Measurements from ENCODE around the gene RAB1A.
A peak's percentile ranks its signal among the peaks of the same experiment; 100 is the strongest.
"Not testable (repeated sequence)": the region's sequence is repeated elsewhere in the genome, so short reads cannot be mapped to it uniquely, and the experiment has no call there.

RAB1A gene

DNA sequence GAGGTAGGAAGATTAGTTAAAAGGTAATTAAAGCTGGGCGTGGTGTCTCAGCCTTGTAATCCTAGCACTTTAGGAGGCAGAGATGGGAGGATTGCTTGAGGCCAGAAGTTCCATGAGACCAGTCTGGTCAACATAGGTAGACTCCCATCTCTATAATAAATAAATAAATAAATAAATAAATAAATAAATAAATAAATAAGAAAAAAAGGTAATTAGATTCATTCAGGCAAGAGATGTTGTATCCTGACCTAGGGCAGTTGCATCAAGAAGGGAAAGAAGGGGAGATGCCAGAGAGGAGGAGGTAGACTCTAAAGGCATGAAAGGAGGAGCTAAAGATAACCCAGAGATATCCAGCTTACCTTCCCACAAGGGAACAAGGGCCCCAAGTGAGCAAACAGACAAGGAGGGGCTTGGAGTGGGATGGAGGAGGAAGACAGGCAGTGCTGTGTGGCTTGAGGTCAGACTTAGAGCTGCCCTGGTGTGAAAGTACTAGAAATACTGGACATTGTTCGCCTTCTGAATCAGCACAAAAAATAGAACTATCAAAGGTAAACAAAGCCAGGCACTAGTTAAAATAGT, 7.4 kb upstream of the RAB1A start:
- DNase-seq (ENCODE audit: low spot score) (no peak), FAIRE-seq (no peak)

DNA sequence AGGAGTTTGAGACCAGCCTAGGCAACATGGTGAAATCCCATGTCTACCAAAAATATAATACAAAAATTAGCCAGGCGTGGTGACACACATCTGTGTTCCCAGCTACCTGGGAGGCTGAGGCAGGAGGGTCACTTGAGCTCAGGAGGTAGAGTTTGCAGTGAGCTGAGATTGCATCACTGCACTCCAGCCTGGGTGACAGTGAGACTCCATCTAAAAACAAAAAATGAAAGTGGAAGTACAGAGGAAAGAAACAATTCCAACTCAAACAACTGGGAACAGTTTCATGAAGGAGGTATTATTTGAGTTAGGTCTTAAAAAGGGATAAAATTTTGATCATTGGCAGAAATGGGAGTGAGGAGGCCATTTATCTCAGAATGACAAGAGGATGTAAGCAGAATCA, 6.3 kb upstream of the RAB1A start:
- DNase-seq (ENCODE audit: low spot score) (no peak), FAIRE-seq (no peak)

- DNase-seq (ENCODE audit: low spot score) (no peak), FAIRE-seq (no peak)
Measured at GRCh38 chr2:65134158-65134557, 4.3 kb upstream of the RAB1A start.

- no peak for DNase-seq (ENCODE audit: low spot score)
- no peak for FAIRE-seq
Measured at GRCh38 chr2:65133626-65134025, 3.7 kb upstream of the RAB1A start.

- not testable (repeated sequence) for FAIRE-seq
Measured at GRCh38 chr2:65132930-65133329, 3.0 kb upstream of the RAB1A start.

DNA sequence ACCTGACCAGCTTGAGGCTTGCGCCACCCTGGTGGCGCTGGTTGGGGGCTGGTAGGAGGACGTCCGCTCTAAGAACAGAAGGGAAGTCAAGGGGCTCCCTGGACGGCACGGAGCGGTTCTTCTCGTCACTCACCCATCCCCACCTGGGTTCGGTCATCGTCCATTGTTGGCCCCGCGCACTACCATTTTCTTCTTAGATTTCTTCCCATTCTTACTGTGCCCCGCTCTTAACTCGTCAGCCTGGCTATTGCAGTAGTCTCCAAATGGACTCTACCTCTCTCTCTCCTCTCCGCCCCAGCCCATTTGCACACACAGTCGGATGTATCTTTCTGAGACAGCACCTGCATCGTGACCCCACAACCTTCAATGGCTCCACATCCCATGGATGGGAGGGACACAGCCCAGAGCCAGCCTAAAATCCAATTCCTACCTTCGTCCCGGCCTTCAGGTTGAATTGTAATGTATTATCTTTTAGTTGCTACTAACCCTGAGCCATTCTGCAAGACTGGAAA, 814 bp upstream of the RAB1A start:
- no peak for DNase-seq (ENCODE audit: low spot score)
- no peak for FAIRE-seq

More at GRCh38 chr2:65132930-65133329, 3.0 kb upstream of the RAB1A start:
- DNase-seq (ENCODE audit: low spot score) = not testable (repeated sequence)

GRCh38 chr2:65129286-65129825, 550 bp downstream of the RAB1A start:
- DNase-seq (ENCODE audit: low spot score) = peak; percentile 37
- no peak for FAIRE-seq

DNA sequence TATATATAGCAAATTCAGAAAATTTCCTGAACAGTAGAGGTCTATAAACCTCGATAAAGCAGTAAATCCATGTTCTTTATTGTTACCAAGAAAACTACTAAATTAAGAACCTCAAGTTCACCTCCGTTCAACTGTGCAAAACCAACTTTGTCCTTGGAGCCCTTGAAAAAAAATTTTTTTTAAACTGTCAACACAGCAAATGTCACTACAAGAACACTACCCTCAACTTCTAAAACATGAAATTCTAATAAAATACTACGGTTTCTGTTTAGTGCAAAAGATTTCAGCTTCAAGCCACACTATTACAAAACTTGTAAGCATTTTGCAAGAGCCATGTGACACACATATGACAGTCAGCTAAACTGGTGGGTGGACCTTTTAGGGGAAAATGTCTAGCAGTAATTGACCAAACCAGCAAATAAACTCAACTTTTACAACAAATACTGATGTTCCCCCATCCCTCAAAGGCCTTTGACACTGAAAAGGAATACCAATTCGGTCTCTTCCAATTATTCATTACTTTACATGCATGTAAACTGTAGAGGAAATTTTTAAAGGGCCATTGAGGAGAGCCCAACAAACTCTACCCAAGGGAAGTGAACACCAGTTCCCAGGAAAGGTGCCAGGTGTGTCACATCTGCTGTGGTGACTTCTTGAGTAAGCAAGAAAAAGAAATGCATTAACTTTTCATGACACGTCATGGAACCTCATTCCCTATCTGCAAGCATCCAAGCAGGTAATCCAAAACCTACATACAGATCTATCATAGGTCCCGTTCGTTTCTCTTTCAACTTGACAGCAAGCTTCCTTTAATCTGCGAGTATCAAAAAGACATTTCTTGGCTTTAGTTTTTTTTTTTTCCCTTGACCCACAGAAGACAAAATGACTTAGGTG, 1.4 kb downstream of the RAB1A start:
- DNase-seq (ENCODE audit: low spot score) (no peak), FAIRE-seq (no peak)

DNA sequence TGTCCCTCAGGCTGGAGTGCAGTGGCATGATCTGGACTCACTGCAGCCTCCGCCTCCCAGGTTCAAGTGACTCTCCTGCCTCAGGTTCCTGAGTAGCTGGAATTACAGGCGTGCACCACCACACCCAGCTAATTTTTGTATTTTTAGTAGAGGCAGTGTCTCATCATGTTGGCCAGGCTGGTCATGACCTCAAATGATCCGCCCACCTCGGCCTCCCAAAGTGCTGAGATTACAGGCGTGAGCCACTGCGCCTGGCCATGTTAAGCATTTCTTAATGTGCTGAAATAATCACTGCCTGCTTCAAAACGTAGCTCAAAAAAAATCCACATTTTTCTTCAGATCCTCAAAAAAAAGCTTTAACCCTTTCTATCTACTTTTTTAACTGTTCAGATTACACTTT, 4.4 kb downstream of the RAB1A start:
- FAIRE-seq; DNase-seq (ENCODE audit: low spot score): not testable (repeated sequence)

DNA sequence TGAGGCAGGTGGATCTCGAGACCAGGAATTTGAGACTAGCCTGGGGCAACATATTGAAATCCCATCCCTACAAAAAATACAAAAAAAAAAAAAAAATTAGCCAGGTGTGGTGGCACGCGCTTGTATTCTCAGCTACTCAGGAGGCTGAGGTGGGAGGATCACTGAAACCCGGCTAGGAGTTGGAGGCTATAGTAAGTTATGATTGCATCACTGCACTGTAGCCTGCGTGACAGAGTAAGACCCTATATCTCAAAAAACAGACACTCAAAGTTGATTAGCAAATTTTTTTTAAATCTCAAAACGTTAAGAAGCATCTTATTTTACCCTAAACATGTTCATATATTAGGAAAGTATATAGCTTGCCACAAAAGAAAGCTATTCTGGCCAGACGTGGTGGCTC, 7.6 kb downstream of the RAB1A start:
- FAIRE-seq (no peak), DNase-seq (ENCODE audit: low spot score) (no peak)

DNA sequence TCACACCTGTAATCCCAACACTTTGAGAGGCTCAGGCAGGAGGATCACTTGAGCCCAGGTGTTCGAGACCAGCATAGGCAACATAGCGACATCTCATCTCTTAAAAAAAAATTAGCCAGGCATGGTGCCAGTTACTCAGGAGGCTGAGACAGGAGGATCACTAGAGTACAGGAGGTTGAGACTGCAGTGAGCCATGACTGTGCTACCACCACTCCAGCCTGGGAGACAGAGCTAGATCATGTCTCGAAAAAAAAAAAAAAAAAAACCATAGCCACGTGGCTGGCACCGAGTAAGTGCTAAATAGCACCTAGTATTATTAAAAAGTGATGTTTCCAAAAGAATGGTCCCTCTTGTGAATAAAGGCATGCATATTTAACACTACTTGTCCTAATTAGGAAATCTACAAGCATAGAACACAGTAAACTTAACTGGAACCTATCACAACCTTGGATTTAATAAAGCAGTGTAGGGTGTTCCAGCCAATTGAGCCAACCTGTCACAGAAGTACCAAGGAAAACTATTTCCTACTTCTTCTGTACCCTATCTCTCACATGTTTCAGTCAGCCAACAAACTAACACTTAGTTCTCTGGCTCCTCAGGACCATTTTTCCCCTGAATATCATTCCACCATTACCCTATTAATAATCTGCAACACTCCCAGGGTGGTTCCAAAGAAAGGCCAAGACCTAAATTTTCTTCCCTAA, 8.8 kb downstream of the RAB1A start:
- DNase-seq (ENCODE audit: low spot score) (no peak), FAIRE-seq (no peak)

DNA sequence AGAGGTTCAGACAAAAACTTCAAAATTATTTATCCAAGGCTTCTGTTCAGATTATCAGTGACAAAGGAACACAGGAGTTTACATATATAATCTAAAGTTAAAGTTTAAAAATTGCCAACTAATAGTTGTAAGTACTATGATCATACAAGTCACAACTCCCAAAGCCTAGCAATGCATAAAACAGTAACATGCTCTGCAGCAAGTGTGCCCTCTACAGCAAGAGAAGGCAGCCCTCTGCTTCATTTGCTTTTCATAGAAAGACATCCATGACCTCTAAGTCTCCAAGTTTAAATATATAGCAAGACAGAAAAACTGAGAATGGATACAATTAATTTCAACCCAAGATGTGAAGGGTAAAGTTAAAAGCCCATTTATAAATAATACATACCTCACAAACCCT, 13.3 kb downstream of the RAB1A start:
- no peak for FAIRE-seq
- DNase-seq (ENCODE audit: low spot score) = no peak

- FAIRE-seq (no peak), DNase-seq (ENCODE audit: low spot score) (no peak)
Measured at GRCh38 chr2:65114921-65115320, 15.0 kb downstream of the RAB1A start.

GRCh38 chr2:65113816-65114215, 16.1 kb downstream of the RAB1A start:
- no peak for FAIRE-seq

GRCh38 chr2:65113229-65113628, 16.7 kb downstream of the RAB1A start:
- no peak for FAIRE-seq
- no peak for DNase-seq (ENCODE audit: low spot score)

More at GRCh38 chr2:65113816-65114215, 16.1 kb downstream of the RAB1A start:
- no peak for DNase-seq (ENCODE audit: low spot score)

DNA sequence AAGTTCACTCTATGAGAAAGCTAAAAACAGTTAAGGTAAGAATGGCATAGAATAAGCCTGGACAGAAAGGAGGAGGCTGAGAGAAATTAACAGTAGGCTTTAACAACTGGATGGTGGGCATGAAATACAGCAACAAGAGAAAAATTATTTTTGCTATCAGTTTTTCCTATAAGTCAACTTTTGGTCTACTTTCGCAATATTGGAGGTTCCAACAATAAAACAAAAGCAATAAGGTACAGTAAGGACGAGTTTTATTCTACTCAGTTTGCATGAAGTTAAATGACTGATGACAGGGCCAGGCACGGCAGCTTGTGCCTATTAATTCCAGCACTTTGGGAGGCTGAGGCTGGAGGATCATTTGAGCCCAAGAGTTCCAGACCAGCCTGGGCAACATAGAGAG, 17.3 kb downstream of the RAB1A start:
- FAIRE-seq = no peak
- DNase-seq (ENCODE audit: low spot score) = no peak

- FAIRE-seq = no peak
- no peak for DNase-seq (ENCODE audit: low spot score)
Measured at GRCh38 chr2:65108780-65109179, 21.1 kb downstream of the RAB1A start.

GRCh38 chr2:65107530-65107929, 22.4 kb downstream of the RAB1A start:
- FAIRE-seq = no peak
- no peak for DNase-seq (ENCODE audit: low spot score)

DNA sequence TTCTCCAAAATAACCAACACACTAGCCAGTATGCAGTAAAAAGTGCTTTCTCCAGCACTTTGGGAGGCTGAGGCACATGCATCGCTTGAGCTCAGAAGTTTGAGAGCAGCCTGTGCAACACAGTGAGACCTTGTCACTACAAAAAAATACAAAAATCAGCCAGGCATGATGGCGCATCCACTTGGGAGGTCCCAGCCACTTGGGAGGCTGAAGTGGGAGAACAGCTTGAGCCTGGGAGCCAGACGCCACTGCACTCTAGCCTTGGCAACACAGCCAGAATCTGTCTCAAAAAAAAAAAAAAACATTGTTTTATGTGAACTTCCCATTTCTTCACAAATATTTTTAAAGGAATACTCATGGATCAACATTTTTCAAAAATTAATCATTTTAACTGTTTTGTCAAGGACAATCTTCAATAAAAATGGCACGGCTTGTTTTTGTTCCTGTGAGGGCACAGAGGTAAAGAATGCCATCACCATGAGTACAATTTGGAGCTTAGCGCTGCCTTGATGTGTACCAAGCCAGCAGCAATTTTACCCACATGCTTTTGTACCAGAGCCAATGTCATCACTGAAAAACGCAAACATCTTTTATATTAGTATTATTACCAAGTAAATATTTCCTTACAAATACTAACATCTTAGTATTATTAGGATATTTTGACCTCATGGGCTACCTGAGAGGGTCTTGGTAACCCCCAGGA, 26.7 kb downstream of the RAB1A start:
- no peak for FAIRE-seq

GRCh38 chr2:65101071-65101470, 28.8 kb downstream of the RAB1A start:
- FAIRE-seq = no peak
- no peak for DNase-seq (ENCODE audit: low spot score)

More for the DNA sequence above, 26.7 kb downstream of the RAB1A start:
- no peak for DNase-seq (ENCODE audit: low spot score)

DNA sequence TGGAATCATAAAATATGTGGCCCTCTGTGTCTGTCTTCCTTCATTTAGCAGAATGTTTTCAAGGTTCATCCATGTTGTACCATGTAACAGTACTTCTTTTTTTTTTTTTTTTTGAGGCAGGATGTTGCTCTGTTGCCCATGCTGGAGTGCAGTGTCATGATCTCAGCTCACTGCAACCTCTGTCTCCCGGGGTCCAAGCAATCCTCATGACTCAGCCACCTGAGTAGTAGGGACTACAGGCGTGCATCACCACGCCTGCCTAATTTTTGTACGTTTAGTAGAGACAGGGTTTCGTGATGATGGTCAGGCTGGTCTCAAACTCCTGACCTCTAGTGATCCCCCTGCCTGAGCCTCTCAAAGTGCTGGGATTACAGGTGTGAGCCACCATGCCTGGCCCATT, 31.2 kb downstream of the RAB1A start:
- DNase-seq (ENCODE audit: low spot score) (no peak), FAIRE-seq (no peak)

Measured in urothelium cell line (cell line).